Liver (tissue), 9 donors: ENCODE measurements around the gene BRD3OS. TPM values are rescaled to one million over a fixed set of nuclear protein-coding genes. Genes with fewer than 3 reads are reported as not detected.
"Not testable (repeated sequence)": the region's sequence is repeated elsewhere in the genome, so short reads cannot be mapped to it uniquely, and the experiment has no call there.

Source experiments
- DNase-seq: peaks from one replicate; pipeline ENCODE4 v3.0.0-alpha.2; 2017; ENCODE audit warnings: low spot score
- H3K27ac ChIP-seq, 2 donors: one replicate each; pipeline ENCODE4 v1.7.0; 2013; ENCODE audit warnings: inconsistent platforms in 2 of 2, low read length in 2 of 2, control low read depth in 1 of 2, low read depth in 1 of 2, mild to moderate bottlenecking in 1 of 2
- H3K27me3 ChIP-seq, 4 donors: one replicate each; pipeline versions ENCODE4 v1.6.1 to v1.7.0; 2013; ENCODE audit warnings: low read length in 3 of 4, inconsistent platforms in 1 of 4, mild to moderate bottlenecking in 1 of 4, moderate library complexity in 1 of 4; ENCODE audit not compliant: control insufficient read depth in 4 of 4, insufficient read depth in 4 of 4
- H3K36me3 ChIP-seq, 4 donors: one replicate each; pipeline versions ENCODE4 v1.6.1 to v1.7.0; 2013; ENCODE audit warnings: low read length in 3 of 4, mild to moderate bottlenecking in 3 of 4, low read depth in 1 of 4, moderate library complexity in 1 of 4; ENCODE audit not compliant: control insufficient read depth in 4 of 4, insufficient read depth in 3 of 4
- H3K4me1 ChIP-seq, 4 donors: one replicate each; pipeline versions ENCODE4 v1.6.1 to v1.7.0; 2013; ENCODE audit warnings: low read length in 3 of 4, mild to moderate bottlenecking in 3 of 4, moderate library complexity in 1 of 4; ENCODE audit not compliant: control insufficient read depth in 4 of 4, insufficient read depth in 4 of 4
- H3K4me3 ChIP-seq, 3 donors: one replicate each; pipeline versions ENCODE4 v1.6.1 to v1.7.0; 2013; ENCODE audit warnings: low read length in 3 of 3, control low read depth in 1 of 3, low read depth in 1 of 3, mild to moderate bottlenecking in 1 of 3
- H3K9ac ChIP-seq, 2 donors: one replicate each; pipeline ENCODE4 v1.7.0; 2013; ENCODE audit warnings: low read length in 2 of 2, mild to moderate bottlenecking in 2 of 2, moderate library complexity in 2 of 2, control low read depth in 1 of 2, low read depth in 1 of 2
- H3K9me3 ChIP-seq, 4 donors: one replicate each; pipeline versions ENCODE4 v1.6.1 to v1.7.0; 2013; ENCODE audit warnings: low read length in 3 of 4; ENCODE audit not compliant: control insufficient read depth in 4 of 4
- ATF3 ChIP-seq: IDR thresholded peaks from 2 replicates; pipeline ENCODE4 v1.6.1; 2016; ENCODE audit warnings: antibody characterized with exemption
- CTCF ChIP-seq: fragments of 150-350 bp; IDR thresholded peaks from 2 replicates; pipeline ENCODE4 v1.5.1; 2017; ENCODE audit warnings: improper control_type of control experiment, low read depth, low read length; ENCODE audit not compliant: missing input control
- FOXA2 ChIP-seq: IDR thresholded peaks from 2 replicates; pipeline ENCODE4 v1.6.1; 2016; ENCODE audit warnings: antibody characterized with exemption
- GABPA ChIP-seq, 2 donors: IDR thresholded peaks in 1 of 2; conservative IDR thresholded peaks in 1 of 2; 2 replicates each; pipeline ENCODE4 v1.6.1; 2016; ENCODE audit warnings: antibody characterized with exemption in 2 of 2, mild to moderate bottlenecking in 1 of 2, moderate library complexity in 1 of 2
- HNF4G ChIP-seq: IDR thresholded peaks from 2 replicates; pipeline ENCODE4 v1.6.1; 2016; ENCODE audit warnings: antibody characterized with exemption
- MAX ChIP-seq: IDR thresholded peaks from 2 replicates; pipeline ENCODE4 v1.6.1; 2016; ENCODE audit warnings: antibody characterized with exemption
- NR2F2 ChIP-seq: IDR thresholded peaks from 2 replicates; pipeline ENCODE4 v1.6.1; 2016; ENCODE audit warnings: antibody characterized with exemption
- TAF1 ChIP-seq: conservative IDR thresholded peaks from 2 replicates; pipeline ENCODE4 v1.6.1; 2016; ENCODE audit warnings: antibody characterized with exemption, mild to moderate bottlenecking
- WGBS: extraction: QIAGEN DNeasy Blood & Tissue Kit; methylation state at CpG from one replicate; pipeline ENCODE4 v1.1.7; 2013; 5-methylcytosine and 5-hydroxymethylcytosine counted together
- polyA plus RNA-seq, 2 donors: library from polyadenylated mRNA; stranded (reverse) in 1 of 2; unstranded in 1 of 2; fragments of 200-250 nt in 1 of 2; fragments of >200 nt in 1 of 2; fragmentation: Nextera tagmentation in 1 of 2; extraction: Ambion mirVana in 1 of 2; gene quantifications; one replicate each; pipeline versions ENCODE4 v1.2.1 to v1.2.3, GENCODE V29; 2013 to 2015
- total RNA-seq, 2 donors: library from RNA; depleted of rRNA; stranded (reverse); fragments of >200 nt; gene quantifications; one replicate each; pipeline ENCODE4 v1.2.3, GENCODE V29; 2014
- donor health status: healthy.
- donor health status: healthy.
- donor health status: healthy.
- donor health status: healthy.
- donor health status: healthy.

Gene BRD3OS
- total and polyA plus RNA-seq, 4 donors, result 2.1 to 5.1 (median 2.9) TPM

GRCh38 chr9:134071149-134071548, 45.9 kb downstream of the BRD3OS start:
- Histone ChIP-seq H3K4me3 (no peak overlapping the region), H3K9me3 (no peaks in the 10 kb centered on the region), H3K9ac (no peak overlapping the region), H3K36me3 (no peaks in the 10 kb centered on the region), H3K4me1 (peaks cover 0 to 16% (median 8%) of the 10 kb centered on the region in 4 donors), H3K27me3 (no peaks in the 10 kb centered on the region), H3K27ac (no peak overlapping the region)
- TF ChIP-seq NR2F2 (no peak), MAX (no peak), GABPA (IDR thresholded peaks at IDR 0.05 in 1 of 2, conservative IDR thresholded peaks at IDR 0.05 in 1 of 2) (no peak), CTCF (no peak), ATF3 (no peak)
- no peak for DNase-seq
- WGBS, result 96% methylated on average over 12 of the region's 12 CpGs

GRCh38 chr9:134072683-134073082, 47.4 kb downstream of the BRD3OS start:
- not testable (repeated sequence) for H3K27me3 ChIP-seq, H3K4me1 ChIP-seq, H3K27ac ChIP-seq, H3K4me3 ChIP-seq, H3K9me3 ChIP-seq, H3K36me3 ChIP-seq, DNase-seq, H3K9ac ChIP-seq
- 94% methylated on average over 7 of the region's 7 CpGs for WGBS

- WGBS, result 85% methylated on average over 6 of the region's 6 CpGs
- H3K36me3 ChIP-seq, result no peaks in the 10 kb centered on the region
- no peak for DNase-seq
- H3K9ac ChIP-seq, result no peak overlapping the region
- no peaks in the 10 kb centered on the region for H3K27me3 ChIP-seq
- TF ChIP-seq NR2F2, result no peak
- no peaks in the 10 kb centered on the region for H3K9me3 ChIP-seq
- no peak overlapping the region for H3K4me3 ChIP-seq
- peaks cover 0 to 5% (median under 1%) of the 10 kb centered on the region in 4 donors for H3K4me1 ChIP-seq
- no peak overlapping the region for H3K27ac ChIP-seq
Observed at GRCh38 chr9:134073500-134073899, 48.2 kb downstream of the BRD3OS start.

GRCh38 chr9:134075689-134076088, 50.4 kb downstream of the BRD3OS start:
- not testable (repeated sequence) for H3K27me3 ChIP-seq, H3K36me3 ChIP-seq, H3K9me3 ChIP-seq, H3K4me3 ChIP-seq, H3K27ac ChIP-seq, H3K4me1 ChIP-seq, H3K9ac ChIP-seq, DNase-seq
- 91% methylated on average over 31 of the region's 31 CpGs for WGBS

GRCh38 chr9:134076644-134077043, 51.4 kb downstream of the BRD3OS start:
- DNase-seq, result no peak
- Histone ChIP-seq H3K9me3 (peaks cover 0 to 3% (median 0%) of the 10 kb centered on the region in 4 donors), H3K36me3 (no peaks in the 10 kb centered on the region), H3K27me3 (no peaks in the 10 kb centered on the region), H3K27ac (no peak overlapping the region), H3K9ac (no peak overlapping the region), H3K4me3 (no peak overlapping the region), H3K4me1 (no peaks in the 10 kb centered on the region)
- WGBS, result 46% methylated on average over 1 of the region's 1 CpG
- no peak for TF ChIP-seq FOXA2
- no peak for TF ChIP-seq HNF4G
- TF ChIP-seq TAF1, result no peak
- no peak for TF ChIP-seq ATF3
